Mesenchymal stem cell (in vitro differentiated cells and primary cell): ENCODE measurements around the gene DOK7.

Experiments used
- DNase-seq: peaks from one replicate; pipeline ENCODE4 v3.0.0-alpha.2; 2013
- H2AFZ ChIP-seq: one replicate; pipeline ENCODE4 v1.6.1; 2013; ENCODE audit warnings: low read depth, mild to moderate bottlenecking, control low read depth, inconsistent platforms, low read length, moderate library complexity
- H2AK5ac ChIP-seq: 2 replicates; pipeline ENCODE4 v1.6.1; 2013; ENCODE audit warnings: low read length, moderate library complexity, mild to moderate bottlenecking, inconsistent platforms; ENCODE audit not compliant: severe bottlenecking
- H2BK120ac ChIP-seq: one replicate; pipeline ENCODE4 v1.6.1; 2013; ENCODE audit warnings: low read depth, mild to moderate bottlenecking, inconsistent platforms, low read length, moderate library complexity
- H2BK12ac ChIP-seq, 2 experiments: one replicate each; pipeline ENCODE4 v1.6.1; 2013; ENCODE audit warnings: inconsistent platforms in 2 of 2, low read length in 2 of 2, mild to moderate bottlenecking in 2 of 2, moderate library complexity in 2 of 2, control low read depth in 1 of 2
- H2BK15ac ChIP-seq: one replicate; pipeline ENCODE4 v1.6.1; 2013; ENCODE audit warnings: mild to moderate bottlenecking, low read depth, inconsistent platforms; ENCODE audit not compliant: poor library complexity, severe bottlenecking
- H2BK5ac ChIP-seq: 2 replicates; pipeline ENCODE4 v1.6.1; 2013; ENCODE audit warnings: low read depth, mild to moderate bottlenecking, low read length, control low read depth, inconsistent platforms; ENCODE audit not compliant: poor library complexity, severe bottlenecking
- H3K14ac ChIP-seq, 2 experiments: one replicate each; pipeline ENCODE4 v1.6.1; 2013; ENCODE audit warnings: inconsistent platforms in 2 of 2, low read length in 2 of 2, control low read depth in 1 of 2, mild to moderate bottlenecking in 1 of 2, moderate library complexity in 1 of 2
- H3K18ac ChIP-seq, 2 experiments: one replicate each; pipeline ENCODE4 v1.6.1; 2013; ENCODE audit warnings: inconsistent platforms in 2 of 2, low read length in 2 of 2, control low read depth in 1 of 2, low read depth in 1 of 2, mild to moderate bottlenecking in 1 of 2
- H3K23ac ChIP-seq, 2 experiments: one replicate each; pipeline ENCODE4 v1.6.1; 2013; ENCODE audit warnings: inconsistent platforms in 2 of 2, low read length in 2 of 2, mild to moderate bottlenecking in 2 of 2, moderate library complexity in 2 of 2, control low read depth in 1 of 2
- H3K27ac ChIP-seq: 2 replicates; pipeline ENCODE4 v1.5.1; 2013; ENCODE audit warnings: mild to moderate bottlenecking, moderate library complexity, low read length, control low read depth, inconsistent platforms; ENCODE audit not compliant: poor library complexity, severe bottlenecking
- H3K27me3 ChIP-seq, 2 experiments: 2 replicates each; pipeline versions ENCODE4 v1.6.1 to v1.7.0; 2013; ENCODE audit warnings: low read length in 2 of 2, mild to moderate bottlenecking in 2 of 2, moderate library complexity in 2 of 2, control low read depth in 1 of 2, inconsistent platforms in 1 of 2; ENCODE audit not compliant: control insufficient read depth in 1 of 2, insufficient read depth in 1 of 2
- H3K36me3 ChIP-seq, 2 experiments: 2 replicates each; pipeline versions ENCODE4 v1.6.1 to v1.7.0; 2013; ENCODE audit warnings: low read length in 2 of 2, control low read depth in 1 of 2, inconsistent platforms in 1 of 2, low read depth in 1 of 2, mild to moderate bottlenecking in 1 of 2; ENCODE audit not compliant: insufficient read depth in 2 of 2, control insufficient read depth in 1 of 2
- H3K4ac ChIP-seq, 2 experiments: one replicate each; pipeline ENCODE4 v1.6.1; 2013; ENCODE audit warnings: inconsistent platforms in 2 of 2, low read length in 2 of 2, mild to moderate bottlenecking in 2 of 2, moderate library complexity in 2 of 2, control low read depth in 1 of 2, low read depth in 1 of 2
- H3K4me1 ChIP-seq: 2 replicates; pipeline ENCODE4 v1.6.1; 2013; ENCODE audit warnings: low read depth, low read length, control low read depth; ENCODE audit not compliant: control insufficient read depth, insufficient read depth
- H3K4me2 ChIP-seq: 2 replicates; pipeline ENCODE4 v1.6.1; 2013; ENCODE audit warnings: low read length, mild to moderate bottlenecking, inconsistent platforms; ENCODE audit not compliant: poor library complexity, severe bottlenecking
- H3K4me3 ChIP-seq, 2 experiments: 2 replicates each; pipeline versions ENCODE4 v1.5.1 to v1.7.0; 2013; ENCODE audit warnings: low read length in 2 of 2, mild to moderate bottlenecking in 2 of 2, control low read depth in 1 of 2, low read depth in 1 of 2; ENCODE audit not compliant: insufficient read depth in 1 of 2
- H3K79me1 ChIP-seq: replicated peaks from 2 replicates; pipeline ENCODE4 v1.6.1; 2013; ENCODE audit warnings: mild to moderate bottlenecking, control low read depth, low read length, inconsistent platforms; ENCODE audit not compliant: poor library complexity, severe bottlenecking
- H3K9ac ChIP-seq: 2 replicates; pipeline ENCODE4 v1.7.0; 2013; ENCODE audit warnings: mild to moderate bottlenecking, low read length, moderate library complexity
- H3K9me3 ChIP-seq: 2 replicates; pipeline ENCODE4 v1.7.0; 2013; ENCODE audit warnings: mild to moderate bottlenecking, low read length; ENCODE audit not compliant: control insufficient read depth
- H4K8ac ChIP-seq: one replicate; pipeline ENCODE4 v1.6.1; 2013; ENCODE audit warnings: inconsistent platforms, mild to moderate bottlenecking, low read length, moderate library complexity
- H4K91ac ChIP-seq: one replicate; pipeline ENCODE4 v1.6.1; 2013; ENCODE audit warnings: mild to moderate bottlenecking, low read length, inconsistent platforms
- WGBS: methylation state at CpG from one replicate; pipeline ENCODE4 v1.1.7; 2013; ENCODE audit warnings: mixed read lengths; 5-methylcytosine and 5-hydroxymethylcytosine counted together

Gene DOK7

GRCh38 chr4:3423952-3424351 lies 39.2 kb upstream of the DOK7 start:
- Histone ChIP-seq H2BK15ac (no peak overlapping the region), H2BK12ac (no peak overlapping the region), H3K14ac (no peak overlapping the region), H3K4me2 (no peak overlapping the region), H3K9ac (no peak overlapping the region), H3K23ac (no peak overlapping the region), H2AFZ (no peak overlapping the region), H3K36me3 (peaks cover 15 to 70% of the 10 kb centered on the region in 2 experiments), H4K8ac (no peak overlapping the region), H2BK5ac (no peak overlapping the region), H3K9me3 (no peaks in the 10 kb centered on the region), H3K27ac (no peak overlapping the region), H2BK120ac (no peak overlapping the region), H2AK5ac (no peak overlapping the region), H4K91ac (no peak overlapping the region), H3K4me1 (peaks cover 2% of the 10 kb centered on the region), H3K79me1 (peaks cover 2% of the 10 kb centered on the region), H3K4me3 (no peak overlapping the region), H3K27me3 (no peaks in the 10 kb centered on the region), H3K4ac (no peak overlapping the region), H3K18ac (no peak overlapping the region)
- 99% methylated on average over 10 of the region's 13 CpGs for whole genome bisulfite sequencing
- DNase-seq: no peak

DNA sequence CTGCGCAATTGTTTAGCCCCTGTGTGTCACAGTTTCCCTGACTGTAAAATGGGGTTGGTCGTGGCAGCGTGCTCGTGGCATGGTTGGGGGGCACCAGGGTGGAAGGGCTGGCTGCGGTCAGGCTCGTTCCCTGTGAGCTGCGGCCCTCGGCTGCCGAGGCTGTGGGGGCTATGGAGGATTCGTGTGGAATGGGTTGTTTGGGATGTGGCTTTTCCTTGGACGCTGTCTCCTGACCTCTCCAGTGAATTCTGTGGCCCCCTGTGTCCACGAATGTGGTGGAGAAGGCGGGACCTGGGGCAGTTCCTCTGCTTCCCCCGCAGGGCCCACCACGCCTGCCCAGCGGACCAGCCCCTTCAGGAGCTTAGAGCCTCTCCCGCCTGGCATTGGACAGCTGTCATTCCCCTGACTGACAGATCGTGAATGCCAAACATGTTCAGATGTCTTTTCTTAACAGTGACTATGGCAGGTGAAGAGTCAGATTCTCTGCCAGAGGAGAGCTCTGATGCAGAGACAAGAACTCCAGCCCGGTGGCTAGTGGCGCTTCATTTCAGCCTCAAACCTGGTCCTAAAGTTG lies 38.5 kb upstream of the DOK7 start:
- 92% methylated on average over 20 of the region's 20 CpGs for WGBS
- no peak for DNase-seq

DNA sequence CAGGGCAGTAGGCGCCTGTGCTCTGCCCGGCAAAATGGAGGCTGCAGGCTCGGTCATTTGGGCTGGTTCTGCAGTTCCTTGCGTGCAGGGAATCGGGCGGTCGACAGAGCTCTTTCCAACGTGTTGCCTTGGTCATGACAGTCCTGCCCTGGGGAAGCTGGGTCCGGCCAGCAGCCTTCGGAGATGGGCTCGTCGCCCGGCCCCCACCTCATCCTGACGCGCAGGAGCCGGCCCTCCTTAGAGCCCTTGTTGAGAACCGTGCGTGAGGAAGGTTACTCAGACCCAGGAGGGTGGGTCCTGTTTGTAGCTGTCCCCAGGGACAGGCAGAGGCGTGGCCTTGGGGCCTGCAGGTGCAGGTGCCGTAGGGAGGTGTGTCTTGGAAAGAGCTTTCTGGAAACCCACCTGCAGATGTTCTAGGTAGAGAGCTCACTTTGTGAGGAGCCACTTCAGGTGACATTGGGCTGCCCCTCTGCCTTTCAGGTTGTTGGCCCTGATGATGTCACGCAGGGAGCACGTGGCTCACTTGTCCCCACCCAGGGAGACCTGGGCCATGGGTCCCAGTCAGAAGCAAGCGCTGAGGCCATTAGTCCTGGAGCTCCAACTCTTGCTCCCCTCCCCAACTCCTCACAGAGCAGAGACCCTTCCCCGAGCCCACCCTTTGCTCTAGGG lies 36.5 kb upstream of the DOK7 start:
- Histone ChIP-seq H2AFZ (no peak overlapping the region), H2BK15ac (peak overlapping the region; percentile 3), H3K9me3 (no peaks in the 10 kb centered on the region), H2AK5ac (no peak overlapping the region), H3K4me2 (no peak overlapping the region), H2BK12ac (no peak overlapping the region), H3K4me1 (no peaks in the 10 kb centered on the region), H3K23ac (no peak overlapping the region), H3K9ac (no peak overlapping the region), H3K14ac (no peak overlapping the region), H3K4me3 (no peak overlapping the region), H3K27me3 (no peaks in the 10 kb centered on the region), H4K91ac (no peak overlapping the region), H3K4ac (no peak overlapping the region), H2BK5ac (no peak overlapping the region), H3K18ac (no peak overlapping the region), H3K79me1 (peaks cover 2% of the 10 kb centered on the region), H4K8ac (no peak overlapping the region), H3K36me3 (peaks cover 23 to 82% of the 10 kb centered on the region in 2 experiments), H3K27ac (no peak overlapping the region), H2BK120ac (no peak overlapping the region)
- no peak for DNase-seq
- WGBS: 93% methylated on average over 23 of the region's 24 CpGs

More for the DNA sequence above, 38.5 kb upstream of the DOK7 start:
- Histone ChIP-seq H3K79me1 (peaks cover 2% of the 10 kb centered on the region), H3K36me3 (peaks cover 20 to 76% of the 10 kb centered on the region in 2 experiments), H2AFZ (no peak overlapping the region), H4K91ac (no peak overlapping the region), H3K9me3 (no peaks in the 10 kb centered on the region), H3K4ac (no peak overlapping the region), H3K27ac (no peak overlapping the region), H3K18ac (no peak overlapping the region), H3K9ac (no peak overlapping the region), H2AK5ac (no peak overlapping the region), H3K4me1 (peaks cover 2% of the 10 kb centered on the region), H3K23ac (no peak overlapping the region), H4K8ac (no peak overlapping the region), H2BK15ac (no peak overlapping the region), H3K4me2 (no peak overlapping the region), H3K4me3 (no peak overlapping the region), H2BK5ac (no peak overlapping the region), H3K14ac (no peak overlapping the region), H3K27me3 (no peaks in the 10 kb centered on the region), H2BK12ac (no peak overlapping the region), H2BK120ac (no peak overlapping the region)

DNA sequence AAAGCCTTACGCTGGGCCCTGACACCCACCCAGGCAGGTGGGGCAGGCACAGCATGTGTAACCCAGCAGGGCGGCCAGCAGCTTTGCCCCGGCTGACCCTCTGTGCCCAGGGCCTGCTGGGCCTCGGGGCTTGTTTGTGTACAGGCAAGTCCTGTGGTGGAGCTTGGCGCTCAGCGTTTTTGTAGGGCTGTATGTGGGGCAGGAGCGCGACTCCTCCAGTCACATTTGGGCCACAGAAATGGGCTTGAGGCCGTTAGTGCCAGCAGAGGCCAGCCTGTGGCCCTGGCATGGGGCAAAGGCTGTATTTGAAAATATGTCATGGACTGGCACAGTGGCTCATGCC lies 36.0 kb upstream of the DOK7 start:
- H3K18ac ChIP-seq: no peak overlapping the region
- H2AFZ ChIP-seq: no peak overlapping the region
- no peaks in the 10 kb centered on the region for H3K9me3 ChIP-seq
- H3K36me3 ChIP-seq: peaks cover 23 to 81% of the 10 kb centered on the region in 2 experiments
- H2BK15ac ChIP-seq: peak overlapping the region; percentile 3
- no peak overlapping the region for H2BK120ac ChIP-seq
- no peak overlapping the region for H2AK5ac ChIP-seq
- no peak overlapping the region for H2BK5ac ChIP-seq
- 97% methylated on average over 9 of the region's 9 CpGs for WGBS
- H3K9ac ChIP-seq: no peak overlapping the region
- no peak overlapping the region for H3K4me3 ChIP-seq
- H3K14ac ChIP-seq: no peak overlapping the region
- H3K23ac ChIP-seq: no peak overlapping the region
- H2BK12ac ChIP-seq: no peak overlapping the region
- H3K4me2 ChIP-seq: no peak overlapping the region
- peaks cover under 1% of the 10 kb centered on the region for H3K79me1 ChIP-seq
- no peak overlapping the region for H3K4ac ChIP-seq
- H3K27ac ChIP-seq: no peak overlapping the region
- no peak for DNase-seq
- H4K91ac ChIP-seq: no peak overlapping the region
- no peaks in the 10 kb centered on the region for H3K27me3 ChIP-seq
- no peak overlapping the region for H4K8ac ChIP-seq
- H3K4me1 ChIP-seq: no peaks in the 10 kb centered on the region
